Measurements from ENCODE around the gene RIPOR2. TPM values are rescaled to one million over a fixed set of nuclear protein-coding genes. Genes with fewer than 3 reads are reported as not detected.
A peak's percentile ranks its signal among the peaks of the same experiment; 100 is the strongest.

Gene RIPOR2
- total RNA-seq, 1 experiment from 2014 or later = 5.0 TPM

DNA sequence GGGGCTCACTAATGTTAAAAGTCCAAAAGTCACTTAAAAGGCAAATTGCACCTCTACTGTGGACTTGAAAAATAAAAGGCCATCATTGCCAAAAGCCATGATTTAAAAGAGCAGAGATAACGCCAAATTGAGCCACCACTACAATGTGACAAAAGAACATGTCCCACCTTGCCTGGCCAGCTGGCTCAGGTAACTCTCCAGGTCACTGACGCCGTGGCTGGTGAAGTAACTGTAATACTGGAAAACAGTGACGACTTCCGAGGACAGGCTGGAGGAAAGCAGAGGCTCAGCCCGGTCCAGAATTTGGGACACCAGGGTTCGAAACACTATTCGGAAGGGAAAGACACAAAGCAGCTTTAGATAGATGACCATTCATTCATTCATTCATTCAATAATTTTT, 107.8 kb downstream of the RIPOR2 start:
- H3K4me1 Mint-ChIP-seq = peaks cover 23 to 36% of the 10 kb centered on the region in 2 experiments

More for the DNA sequence above, 107.8 kb downstream of the RIPOR2 start:
- no peak overlapping the region for H3K4me2 ChIP-seq (ENCODE audit: insufficient read depth, insufficient read length, low read length)
- no peak overlapping the region for H4K8ac ChIP-seq (replicated peaks; ENCODE audit: insufficient read length, low read depth, low read length)
- no peak overlapping the region for H2BK5ac ChIP-seq (ENCODE audit: insufficient read length, low read length)
- no peak overlapping the region for H3K9ac ChIP-seq (ENCODE audit: extremely low read depth, insufficient read length, low read length)
- Mint-ChIP-seq H3K4me3 (no peak overlapping the region), H3K27me3 (ENCODE audit: low read depth) (no peaks in the 10 kb centered on the region), H3K27ac (peak overlapping the region in 2 of 3 experiments; percentile 64 to 88; a peak in 1 of 7 replicates), H3K9me3 (no peaks in the 10 kb centered on the region), H3K36me3 (ENCODE audit: insufficient read depth in 1 of 3, low read depth in 3 of 3) (peaks cover 0 to 9% (median 4%) of the 10 kb centered on the region in 3 experiments; a peak in 2 of 7 replicates)
- no peak overlapping the region for H2BK20ac ChIP-seq (ENCODE audit: low read depth, low read length, poor library complexity, severe bottlenecking)
- TF ChIP-seq, protein P1, sequence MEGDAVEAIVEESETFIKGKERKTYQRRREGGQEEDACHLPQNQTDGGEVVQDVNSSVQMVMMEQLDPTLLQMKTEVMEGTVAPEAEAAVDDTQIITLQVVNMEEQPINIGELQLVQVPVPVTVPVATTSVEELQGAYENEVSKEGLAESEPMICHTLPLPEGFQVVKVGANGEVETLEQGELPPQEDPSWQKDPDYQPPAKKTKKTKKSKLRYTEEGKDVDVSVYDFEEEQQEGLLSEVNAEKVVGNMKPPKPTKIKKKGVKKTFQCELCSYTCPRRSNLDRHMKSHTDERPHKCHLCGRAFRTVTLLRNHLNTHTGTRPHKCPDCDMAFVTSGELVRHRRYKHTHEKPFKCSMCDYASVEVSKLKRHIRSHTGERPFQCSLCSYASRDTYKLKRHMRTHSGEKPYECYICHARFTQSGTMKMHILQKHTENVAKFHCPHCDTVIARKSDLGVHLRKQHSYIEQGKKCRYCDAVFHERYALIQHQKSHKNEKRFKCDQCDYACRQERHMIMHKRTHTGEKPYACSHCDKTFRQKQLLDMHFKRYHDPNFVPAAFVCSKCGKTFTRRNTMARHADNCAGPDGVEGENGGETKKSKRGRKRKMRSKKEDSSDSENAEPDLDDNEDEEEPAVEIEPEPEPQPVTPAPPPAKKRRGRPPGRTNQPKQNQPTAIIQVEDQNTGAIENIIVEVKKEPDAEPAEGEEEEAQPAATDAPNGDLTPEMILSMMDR (conservative IDR thresholded peaks at IDR 0.05) = no peak
- no peaks in the 10 kb centered on the region for H4K20me1 ChIP-seq (ENCODE audit: control insufficient read depth, insufficient read depth, insufficient read length)
- H3K27ac ChIP-seq (ENCODE audit: insufficient read length, low read depth, low read length) = no peak overlapping the region
- H3K4me1 ChIP-seq (ENCODE audit: insufficient read depth, low read length) = no peaks in the 10 kb centered on the region
- no peak overlapping the region for H3K4ac ChIP-seq (ENCODE audit: low read depth, low read length)
- no peak overlapping the region for H4K91ac ChIP-seq (ENCODE audit: insufficient read length, low read depth, low read length)
- H3K9me3 ChIP-seq (ENCODE audit: control insufficient read depth, low read depth, low read length) = no peaks in the 10 kb centered on the region
- no peak overlapping the region for H3T11ph ChIP-seq (ENCODE audit: low read length)
- DNase-seq = no peak
- no peaks in the 10 kb centered on the region for H3K79me2 ChIP-seq (ENCODE audit: insufficient read depth, low read length)
- H3K23ac ChIP-seq (ENCODE audit: insufficient read length, low read depth, low read length) = no peak overlapping the region
- no peak overlapping the region for H2BK15ac ChIP-seq (ENCODE audit: low read depth, low read length)
- no peaks in the 10 kb centered on the region for H3K27me3 ChIP-seq (ENCODE audit: insufficient read depth, low read length)
- no peak overlapping the region for H2AK5ac ChIP-seq (ENCODE audit: insufficient read length, low read length)
- no peaks in the 10 kb centered on the region for H3K79me1 ChIP-seq (ENCODE audit: insufficient read depth, low read depth, low read length, poor library complexity, severe bottlenecking)
- H2BK12ac ChIP-seq (ENCODE audit: insufficient read length, low read depth, low read length) = no peak overlapping the region
- no peaks in the 10 kb centered on the region for H3K23me2 ChIP-seq (ENCODE audit: insufficient read length, low read depth, low read length, poor library complexity, severe bottlenecking)
- no CpG with 5 or more reads among the region's 8 CpGs for WGBS (ENCODE audit: extremely low coverage, insufficient read length, low lambda C conversion rate)
- H3K18ac ChIP-seq (ENCODE audit: insufficient read length, low read depth, low read length) = no peak overlapping the region
- H2AFZ ChIP-seq (ENCODE audit: low read length) = no peak overlapping the region
- no peak overlapping the region for H3K14ac ChIP-seq (ENCODE audit: insufficient read depth, low read length)
- H4K5ac ChIP-seq (ENCODE audit: insufficient read length, low read depth, low read length) = no peak overlapping the region
- no peak overlapping the region for H2BK120ac ChIP-seq (ENCODE audit: low read depth, low read length, poor library complexity, severe bottlenecking)
- no peak overlapping the region for H3K56ac ChIP-seq (ENCODE audit: insufficient read length, low read depth, low read length)

Measured in H9 (cell line).